Measurements from ENCODE around the gene TDRD7.

TDRD7 gene

GRCh38 chr9:97507428-97507984, 95.6 kb downstream of the TDRD7 start:
- DNase-seq: no peak

DNA sequence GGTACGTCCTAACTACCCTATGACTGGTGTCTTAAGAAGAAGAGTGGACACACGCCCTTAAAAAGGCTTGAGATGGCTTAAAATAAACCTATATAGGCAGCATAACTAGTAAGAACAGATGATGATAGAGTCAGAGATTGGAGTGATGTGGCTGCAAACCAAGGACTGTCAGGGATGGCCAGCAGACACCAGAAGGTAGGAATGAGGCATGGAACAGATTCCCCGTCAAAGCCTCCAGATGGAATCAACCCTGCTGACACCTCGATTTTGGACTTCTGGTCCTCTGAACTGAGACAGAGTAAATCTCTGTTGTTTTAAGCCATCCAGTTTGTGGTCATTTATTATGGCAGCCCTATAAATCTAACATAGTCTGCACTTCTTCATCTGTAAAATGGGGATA, 97.0 kb downstream of the TDRD7 start:
- DNase-seq: no peak

DNA sequence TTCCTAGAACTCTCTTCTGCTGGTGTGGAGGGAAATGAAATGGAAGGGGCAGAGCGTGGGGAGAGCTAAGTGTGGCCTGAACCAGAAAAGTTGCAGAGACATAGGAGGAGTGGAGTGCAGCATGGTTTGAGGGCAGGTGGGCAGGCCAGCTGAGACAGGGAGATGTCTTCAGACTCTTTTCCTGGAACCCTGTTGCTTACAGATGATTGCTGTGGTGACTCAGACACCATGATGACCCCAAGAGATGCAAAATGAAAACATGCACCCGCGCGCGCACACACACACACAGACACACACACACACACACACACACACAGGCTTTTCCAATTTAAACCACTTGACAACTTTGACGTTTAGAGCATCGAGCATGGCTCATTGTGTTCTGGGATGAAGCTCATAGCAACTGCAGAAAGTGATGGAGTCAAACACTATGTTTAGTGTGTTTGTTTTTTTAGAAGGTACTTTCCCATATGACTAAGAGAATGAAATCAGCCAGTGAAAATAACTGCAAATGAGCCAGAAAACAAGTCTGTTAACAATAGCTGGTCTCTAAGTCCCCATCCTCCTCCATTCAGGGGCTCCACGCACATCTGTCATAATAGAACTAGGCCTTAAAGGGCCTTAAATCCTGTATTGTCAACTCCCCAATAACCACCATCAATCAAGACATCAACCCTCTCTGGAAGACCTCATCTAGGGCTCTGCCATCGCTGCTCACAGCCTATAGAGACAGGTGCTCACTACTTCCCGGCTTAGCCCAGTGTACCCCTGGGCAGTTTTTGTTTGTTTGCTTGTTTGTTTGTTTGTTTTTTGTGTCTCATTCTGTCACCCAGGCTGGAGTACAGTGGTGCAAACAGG, 99.1 kb downstream of the TDRD7 start:
- no peak for DNase-seq

GRCh38 chr9:97511655-97512427, 99.9 kb downstream of the TDRD7 start:
- DNase-seq: no peak

DNA sequence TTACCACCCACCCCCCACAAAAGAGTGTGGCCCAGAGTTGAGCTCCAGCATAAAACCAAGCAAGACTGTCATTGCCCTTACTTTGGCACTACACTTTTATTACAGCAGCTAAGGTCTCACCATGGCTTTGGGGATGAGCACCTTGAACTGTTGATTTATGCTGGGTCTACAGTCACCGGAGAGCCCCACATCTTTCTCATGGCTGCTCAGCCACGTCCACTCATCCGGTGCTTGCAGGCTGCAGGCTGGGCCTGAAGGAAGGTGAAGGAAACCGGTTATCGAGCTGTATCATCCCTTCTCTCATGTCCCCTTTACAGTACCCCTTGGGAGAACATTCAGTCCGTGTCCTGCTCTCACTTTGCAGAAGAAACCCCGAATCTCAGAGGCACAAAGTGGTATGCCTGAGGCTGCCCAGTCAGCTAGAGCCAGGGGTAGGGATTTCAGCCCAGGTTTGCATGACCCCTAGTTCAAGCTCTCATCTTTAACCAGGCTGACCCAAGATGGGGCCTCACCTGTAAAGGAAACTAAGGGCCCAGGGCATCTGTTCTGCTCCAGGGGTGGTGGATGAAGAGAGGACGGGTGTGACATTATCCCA, 101.2 kb downstream of the TDRD7 start:
- DNase-seq: no peak

- no peak for DNase-seq
Measured at GRCh38 chr9:97514531-97514930, 102.6 kb downstream of the TDRD7 start.

- DNase-seq: no peak
Measured at GRCh38 chr9:97515662-97516061, 103.8 kb downstream of the TDRD7 start.

GRCh38 chr9:97516111-97516510, 104.2 kb downstream of the TDRD7 start:
- no peak for DNase-seq

GRCh38 chr9:97517331-97518089, 105.6 kb downstream of the TDRD7 start:
- no peak for DNase-seq

- DNase-seq: no peak
Measured at GRCh38 chr9:97518166-97518908, 106.4 kb downstream of the TDRD7 start.

DNA sequence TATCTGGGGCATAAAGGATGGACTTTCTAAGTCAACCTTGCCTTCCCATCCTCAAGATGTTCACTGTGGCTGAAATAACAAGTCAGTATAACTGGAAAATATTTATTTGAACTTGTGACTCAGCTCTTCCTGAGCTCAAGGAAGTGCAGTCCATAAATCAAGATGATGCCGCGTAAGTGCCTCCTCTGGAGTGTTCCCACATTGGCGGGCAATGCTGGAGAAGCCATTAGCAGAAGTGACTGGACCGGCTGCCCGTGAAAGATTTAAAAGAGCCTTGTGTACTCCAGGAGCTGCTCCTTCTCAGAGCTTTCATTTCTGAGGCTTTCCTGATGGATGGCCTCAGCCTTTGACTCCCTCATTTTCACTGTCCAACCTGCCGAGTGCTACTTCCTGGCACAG, 107.0 kb downstream of the TDRD7 start:
- no peak for DNase-seq

DNA sequence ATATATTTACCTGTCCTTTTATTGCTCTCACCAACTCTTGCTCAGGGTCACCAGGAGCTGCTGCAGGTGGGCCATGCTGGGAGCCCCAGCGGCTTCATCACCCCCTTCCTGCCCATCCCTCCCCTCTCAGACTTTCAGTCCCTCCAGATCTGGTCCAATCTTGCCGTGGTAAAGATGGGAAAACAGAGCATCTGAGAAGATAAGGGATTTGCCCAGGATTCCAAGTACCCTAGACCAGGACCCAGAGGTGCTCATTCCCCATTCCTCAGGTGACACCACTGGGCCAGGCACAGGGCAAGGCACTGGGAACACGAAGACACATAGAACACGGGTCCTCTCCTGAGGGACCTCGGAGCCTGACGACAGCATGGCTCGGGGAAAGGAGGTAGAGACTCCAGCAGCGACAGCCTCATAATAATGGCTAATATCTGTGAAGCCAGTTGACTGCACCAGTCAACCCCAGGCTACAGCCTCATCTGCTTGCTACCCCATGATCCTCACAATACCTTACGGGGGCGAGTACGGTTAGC, 107.6 kb downstream of the TDRD7 start:
- no peak for DNase-seq

DNA sequence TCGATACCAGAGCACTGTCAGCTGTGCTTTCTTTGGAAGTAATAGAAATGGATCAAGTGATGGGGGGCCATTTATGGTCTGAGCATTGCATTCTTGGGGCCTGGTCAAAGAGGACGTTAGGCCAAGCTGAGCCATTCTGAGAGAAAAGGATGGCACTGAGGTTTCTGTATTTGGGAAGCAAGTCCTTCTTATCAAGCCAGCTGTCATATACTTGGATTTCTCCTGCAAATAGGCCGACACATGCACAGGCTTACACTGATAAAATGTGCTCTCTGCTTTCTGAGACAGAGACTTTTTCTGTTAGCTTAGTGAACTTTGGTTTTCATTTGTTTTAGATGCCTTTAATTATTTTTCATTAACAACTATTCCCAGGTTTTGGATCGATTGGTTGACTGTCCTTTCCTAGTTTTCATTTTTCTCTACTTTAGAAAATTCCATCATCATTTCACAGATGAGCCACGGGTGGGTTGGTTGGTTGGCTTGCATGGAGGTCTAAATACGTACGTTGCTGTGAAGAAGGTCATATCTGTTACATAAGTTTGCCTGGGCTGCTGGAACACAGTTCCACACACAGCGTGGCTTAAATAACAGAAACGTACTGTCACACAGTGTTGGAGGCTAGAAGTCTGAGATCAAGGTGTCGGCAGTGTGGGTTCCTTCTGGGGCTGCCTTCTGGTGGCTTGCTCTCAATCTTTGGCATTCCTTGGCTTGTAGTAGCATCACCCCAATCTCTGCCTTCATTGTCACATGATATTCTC, 109.9 kb downstream of the TDRD7 start:
- no peak for DNase-seq

GRCh38 chr9:97524424-97524823, 112.5 kb downstream of the TDRD7 start:
- DNase-seq: no peak

DNA sequence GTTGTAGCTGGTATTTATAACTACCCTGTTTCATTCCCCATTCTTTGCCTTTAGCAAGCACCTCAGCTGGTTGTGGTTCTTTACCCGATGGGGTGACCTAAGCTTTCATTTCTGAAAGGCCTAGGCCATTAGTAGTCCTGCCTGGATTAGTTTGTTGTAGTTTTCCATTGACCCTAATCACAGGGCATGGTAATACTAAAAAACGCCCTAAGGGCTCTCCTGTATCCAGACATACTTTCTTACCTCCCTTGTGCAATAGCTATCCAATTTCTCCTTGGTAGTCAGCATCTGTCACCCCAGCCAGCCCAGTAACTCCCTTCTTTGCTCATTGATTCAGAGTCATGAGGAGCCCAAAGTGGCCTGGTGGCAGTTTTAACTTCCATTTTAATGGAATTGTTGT, 113.6 kb downstream of the TDRD7 start:
- no peak for DNase-seq

- DNase-seq: no peak
Measured at GRCh38 chr9:97526895-97527575, 115.1 kb downstream of the TDRD7 start.

DNA sequence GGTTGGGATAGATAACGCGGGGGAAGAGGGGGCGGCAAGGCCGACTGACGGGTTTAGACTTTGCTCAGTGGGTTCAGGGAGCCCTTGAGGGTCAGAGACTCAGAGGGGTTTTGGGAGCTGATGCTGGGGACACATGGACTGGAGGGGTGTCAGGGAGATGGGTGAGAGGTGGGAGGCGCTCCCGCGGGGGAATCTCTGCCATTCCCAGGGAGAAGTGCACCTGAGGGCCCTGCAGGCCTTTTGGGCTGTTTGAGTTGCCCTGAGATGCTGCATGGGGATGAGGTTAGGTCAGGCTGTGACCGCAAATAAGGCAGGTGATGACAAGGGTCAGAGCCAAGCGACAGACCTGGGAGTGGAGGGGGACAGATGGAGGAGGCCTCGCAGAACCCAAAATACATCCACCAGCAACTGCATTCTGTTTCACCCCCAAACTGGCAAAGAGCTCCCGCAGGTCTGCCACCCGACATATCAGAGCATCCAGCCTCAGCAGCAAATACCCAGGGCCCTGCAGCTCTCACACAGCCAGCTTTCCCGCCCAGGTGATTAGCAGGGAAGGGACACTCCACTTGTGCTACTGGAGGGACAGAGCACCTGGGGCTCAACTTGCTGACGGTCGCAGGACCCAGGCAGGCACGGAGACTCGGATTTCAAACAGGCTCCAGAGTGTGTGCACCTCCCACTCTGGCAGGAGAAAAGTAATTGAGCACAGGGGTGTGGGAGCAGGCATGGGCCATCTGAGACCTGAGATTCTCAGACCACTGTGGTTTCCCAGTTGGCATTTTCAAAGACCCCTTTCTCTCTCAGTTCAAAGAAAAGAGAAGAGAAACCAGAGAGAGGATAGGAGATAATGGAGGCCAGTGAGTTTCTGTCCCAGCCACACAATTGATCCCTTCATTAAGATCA, 116.0 kb downstream of the TDRD7 start:
- no peak for DNase-seq

GRCh38 chr9:97528529-97529230, 116.8 kb downstream of the TDRD7 start:
- no peak for DNase-seq

Data from CD4-positive, alpha-beta T cell treated with Interleukin-4 for 1 hour (primary cell).